Activated CD8-positive, alpha-beta memory T cell treated with anti-CD3 and anti-CD28 coated beads, Interleukin-2, amount 50 U/mL, for 48 hours (primary cell): ENCODE results near the gene ERV3-1.
"Not testable (repeated sequence)": the region's sequence is repeated elsewhere in the genome, so short reads cannot be mapped to it uniquely, and the experiment has no call there.

Source experiments
- DNase-seq: peaks from one replicate; pipeline ENCODE4 v3.0.0-alpha.2; 2020

The ERV3-1 gene

DNA sequence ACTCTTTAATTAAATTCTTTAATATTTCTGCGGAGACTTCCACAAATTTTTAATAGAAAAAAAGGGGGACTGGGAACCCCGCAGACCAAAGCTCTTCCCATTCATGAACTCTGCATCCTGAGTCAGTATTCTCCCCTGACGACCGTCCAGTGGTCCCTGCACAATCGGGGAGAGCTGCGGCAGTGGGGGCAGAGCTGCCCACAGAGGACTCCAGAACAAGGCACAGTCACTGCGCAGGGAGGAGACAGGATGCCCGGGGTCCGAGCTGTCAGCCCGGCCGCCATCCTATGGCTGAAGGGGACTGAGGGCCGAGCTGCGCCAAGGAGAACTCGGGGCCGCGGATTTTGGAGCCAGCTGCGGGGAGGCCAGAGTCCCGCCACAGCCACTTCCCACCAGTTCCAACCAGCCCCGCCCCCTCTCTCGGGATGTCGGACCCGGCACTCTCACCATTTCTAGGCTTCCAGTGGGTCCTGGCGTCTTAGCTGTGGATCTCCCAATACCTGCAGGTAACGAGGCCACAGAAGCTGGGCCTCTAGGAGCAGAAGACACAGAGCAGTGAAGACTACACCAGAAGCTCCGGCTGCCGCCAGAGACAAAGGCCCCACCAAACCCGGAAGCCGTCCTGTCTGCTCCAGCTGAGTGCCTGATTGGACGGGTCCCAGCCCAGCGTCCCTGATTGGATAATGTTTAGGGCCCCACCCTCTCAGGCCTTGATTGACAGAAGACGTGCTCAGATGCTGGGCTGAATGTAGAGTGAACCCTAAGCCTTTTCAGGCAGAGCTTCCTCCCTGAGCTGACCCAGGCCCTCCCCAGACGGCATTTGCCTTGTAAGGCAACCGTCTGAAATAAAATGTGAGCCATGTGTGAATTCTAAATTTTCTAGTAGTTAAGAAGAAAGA lies at the start of gene ERV3-1:
Gene ERV3-1 (minus strand): TSS at position 594 of the 899 bp plus-strand sequence. CDS start 13,661 bp downstream, outside the sequence.
- DNase-seq, result peak; percentile 89

DNA sequence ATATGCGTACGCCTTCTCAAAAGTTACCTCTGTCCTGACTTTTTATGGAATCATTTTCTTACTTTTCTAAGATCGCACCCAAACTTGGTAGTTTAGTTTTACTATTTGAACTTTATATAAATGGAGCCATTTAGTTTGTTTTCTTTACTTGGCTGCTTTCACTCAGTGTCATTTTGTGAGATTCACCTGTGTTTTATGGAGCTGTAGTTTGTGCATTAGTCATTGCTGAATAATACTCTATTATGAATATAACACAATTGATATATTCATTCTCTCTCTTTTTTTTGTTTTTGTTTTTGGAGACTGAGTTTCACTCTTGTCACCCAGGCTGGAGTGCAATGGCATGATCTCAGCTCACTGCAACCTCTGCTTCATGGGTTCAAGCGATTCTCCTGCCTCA lies 49.3 kb upstream of the ERV3-1 start:
- DNase-seq, result not testable (repeated sequence)

GRCh38 chr7:65054466-65054994 lies 48.0 kb upstream of the ERV3-1 start:
- DNase-seq, result not testable (repeated sequence)

DNA sequence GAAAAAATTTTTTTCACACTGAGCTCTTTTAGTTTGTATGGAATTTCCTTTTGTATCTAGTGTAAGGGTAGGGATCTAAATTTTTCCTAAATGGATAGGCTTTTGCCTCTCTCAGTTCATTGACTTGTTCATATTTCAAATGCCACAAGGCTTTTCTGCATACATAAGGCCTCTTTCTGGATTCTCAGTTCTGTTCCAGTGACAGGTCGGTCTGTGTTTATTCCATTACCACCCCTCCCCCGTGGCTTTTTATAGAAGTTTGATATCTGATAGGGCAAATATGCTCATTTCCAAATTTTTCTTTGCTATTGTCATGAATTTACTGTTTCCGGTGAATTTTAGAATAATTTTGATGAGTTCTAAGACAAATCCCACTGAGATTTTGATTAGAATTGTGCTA lies 45.2 kb upstream of the ERV3-1 start:
- DNase-seq, result not testable (repeated sequence)

DNA sequence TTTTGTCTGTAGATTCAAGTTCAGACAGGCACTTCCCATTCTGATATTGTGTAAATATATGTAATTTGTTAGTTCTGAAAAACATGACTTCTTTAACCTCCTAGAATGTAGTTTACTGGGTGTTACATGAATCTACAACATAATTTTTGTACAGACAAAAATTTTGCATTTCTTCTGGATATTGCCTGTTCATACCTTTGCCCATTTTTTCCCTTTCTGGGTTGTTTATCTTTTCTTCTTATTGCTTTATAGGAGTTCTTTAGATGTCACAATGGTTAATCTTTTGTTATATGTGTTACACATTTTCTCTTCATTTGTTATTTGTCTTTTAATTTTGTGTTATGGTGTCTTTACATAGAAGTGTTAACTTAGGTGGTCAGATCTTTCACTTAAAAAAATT lies 44.7 kb upstream of the ERV3-1 start:
- DNase-seq, result not testable (repeated sequence)

- DNase-seq, result not testable (repeated sequence)
Observed at GRCh38 chr7:65046329-65046728, 39.8 kb upstream of the ERV3-1 start.

DNA sequence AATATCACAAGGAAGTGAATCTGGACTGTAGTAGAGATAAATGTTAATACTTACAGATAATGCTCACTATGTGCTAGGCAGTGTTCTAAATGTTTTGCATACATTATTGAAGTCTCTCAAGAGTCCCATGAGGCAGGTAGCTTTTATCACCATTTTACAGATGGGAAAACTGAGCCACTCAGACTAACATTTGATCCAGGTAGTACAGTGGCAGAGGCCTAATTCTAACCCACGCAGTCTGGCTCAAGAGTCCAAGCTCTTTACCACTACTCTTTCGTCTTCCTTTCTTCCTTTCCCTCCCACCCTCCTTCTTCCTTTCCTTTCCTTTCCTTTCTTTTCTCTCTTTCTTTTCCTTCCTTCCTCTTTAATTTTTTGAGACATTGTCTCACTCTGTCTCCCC lies 39.1 kb upstream of the ERV3-1 start:
- DNase-seq, result not testable (repeated sequence)

DNA sequence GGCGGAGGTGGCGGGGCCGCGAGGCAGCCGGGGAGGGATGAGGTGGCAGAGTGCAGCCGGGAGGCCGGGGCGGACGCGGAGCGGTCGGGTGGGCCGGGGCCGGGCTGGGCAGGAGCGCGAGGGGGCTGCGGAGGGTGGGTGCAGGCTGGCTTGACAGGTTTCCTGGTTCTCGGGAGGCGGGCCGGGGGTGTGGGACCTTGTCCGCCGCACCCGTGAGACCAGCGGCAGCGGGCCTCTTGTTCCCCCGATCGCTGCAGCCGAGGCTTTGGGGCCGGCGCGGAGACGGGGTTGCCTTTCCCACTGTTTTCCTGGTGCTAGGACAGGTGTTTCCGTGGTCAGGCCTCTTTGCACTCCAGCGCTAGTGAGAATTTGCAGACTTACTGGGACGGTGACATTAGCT lies 32.3 kb upstream of the ERV3-1 start:
- peak; percentile 63 for DNase-seq

DNA sequence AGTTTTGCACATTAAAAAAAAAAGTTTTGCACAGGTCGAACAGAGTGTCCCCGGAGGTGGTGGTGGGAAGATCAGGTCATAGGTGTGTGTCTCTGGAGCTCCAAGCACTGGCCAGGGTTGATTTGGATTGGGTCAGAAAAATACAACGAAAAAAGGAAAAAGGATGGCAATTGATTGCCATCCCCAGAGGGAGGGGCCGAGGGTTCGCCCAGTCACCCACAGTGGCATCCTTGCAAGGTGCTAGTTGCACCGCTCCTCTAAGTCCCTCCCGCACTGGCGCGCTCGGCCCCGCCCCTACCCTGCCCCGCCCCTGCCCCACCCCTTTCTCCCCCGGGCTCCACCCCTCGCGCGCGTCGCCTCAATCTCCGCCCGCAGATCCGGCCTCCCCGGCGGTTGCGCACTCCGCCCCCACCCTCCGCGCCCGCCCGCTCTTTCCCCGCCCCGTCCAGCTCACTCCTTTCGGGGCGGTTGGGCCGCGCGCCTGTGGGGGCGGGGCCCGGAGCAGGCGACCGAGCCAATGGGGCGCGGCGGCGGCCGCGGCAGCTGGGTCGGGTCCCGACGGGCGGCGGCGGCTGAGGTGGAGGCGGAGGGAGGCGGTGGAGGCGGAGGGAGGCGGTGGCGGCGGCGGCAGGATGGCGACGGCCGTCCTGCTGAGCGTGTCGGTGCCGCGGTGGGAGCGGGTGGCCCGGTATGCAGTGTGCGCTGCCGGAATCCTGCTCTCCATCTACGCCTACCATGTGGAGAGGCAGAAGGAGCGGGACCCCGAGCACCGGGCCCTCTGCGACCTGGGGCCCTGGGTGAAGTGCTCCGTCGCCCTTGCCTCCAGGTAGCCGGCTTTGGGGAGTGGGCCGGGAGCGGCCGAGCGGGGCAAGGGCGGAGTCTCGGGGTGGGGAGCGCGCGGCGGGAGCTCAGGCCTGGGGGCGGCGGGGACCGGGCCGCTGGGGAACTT lies 31.5 kb upstream of the ERV3-1 start:
- peak; percentile 92 for DNase-seq

- DNase-seq, result not testable (repeated sequence)
Observed at GRCh38 chr7:65036526-65036925, 30.0 kb upstream of the ERV3-1 start.

- not testable (repeated sequence) for DNase-seq
Observed at GRCh38 chr7:65035469-65035868, 29.0 kb upstream of the ERV3-1 start.

DNA sequence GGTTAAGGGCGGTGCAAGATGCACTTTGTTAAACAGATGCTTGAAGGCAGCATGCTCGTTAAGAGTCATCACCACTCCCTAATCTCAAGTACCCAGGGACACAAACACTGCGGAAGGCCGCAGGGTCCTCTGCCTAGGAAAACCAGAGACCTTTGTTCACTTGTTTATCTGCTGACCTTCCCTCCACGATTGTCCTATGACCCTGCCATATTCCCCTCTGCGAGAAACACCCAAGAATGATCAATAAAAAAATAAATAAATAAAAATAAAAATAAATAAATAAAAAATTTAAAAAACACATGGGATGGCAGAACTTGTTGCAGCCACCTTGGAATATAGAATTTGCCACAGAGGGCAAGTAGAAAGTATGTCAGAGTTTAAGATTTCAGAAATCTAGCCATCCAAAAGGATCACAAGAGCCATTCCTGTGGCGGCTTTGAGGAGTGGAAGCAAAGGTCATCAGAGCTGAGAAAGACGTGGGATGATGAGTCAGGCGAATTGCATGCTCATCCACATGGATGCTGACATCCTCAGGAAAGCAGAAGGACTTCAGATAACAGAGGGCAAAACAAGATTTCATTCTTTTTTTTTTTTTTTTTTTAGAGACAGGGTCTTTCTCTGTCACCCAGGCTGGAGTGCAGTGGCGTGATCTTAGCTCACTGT lies 27.8 kb upstream of the ERV3-1 start:
- not testable (repeated sequence) for DNase-seq

DNA sequence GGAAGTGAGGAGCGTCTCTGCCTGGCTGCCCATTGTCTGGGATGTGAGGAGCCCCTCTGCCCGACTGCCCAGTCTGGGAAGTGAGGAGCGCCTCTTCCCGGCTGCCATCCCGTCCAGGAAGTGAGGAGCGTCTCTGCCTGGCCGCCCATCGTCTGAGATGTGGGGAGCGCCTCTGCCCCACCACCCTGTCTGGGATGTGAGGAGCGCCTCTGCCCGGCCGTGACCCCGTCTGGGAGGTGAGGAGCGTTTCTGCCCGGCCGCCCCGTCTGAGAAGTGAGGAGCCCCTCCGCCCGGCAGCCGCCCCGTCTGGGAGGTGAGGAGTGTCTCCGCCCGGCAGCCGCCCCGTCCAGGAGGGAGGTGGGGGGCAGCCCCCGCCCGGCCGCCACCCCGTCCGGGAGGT lies 26.9 kb upstream of the ERV3-1 start:
- DNase-seq, result not testable (repeated sequence)

- DNase-seq, result not testable (repeated sequence)
Observed at GRCh38 chr7:65025023-65025422, 18.5 kb upstream of the ERV3-1 start.

- DNase-seq, result not testable (repeated sequence)
Observed at GRCh38 chr7:65020978-65021377, 14.5 kb upstream of the ERV3-1 start.

DNA sequence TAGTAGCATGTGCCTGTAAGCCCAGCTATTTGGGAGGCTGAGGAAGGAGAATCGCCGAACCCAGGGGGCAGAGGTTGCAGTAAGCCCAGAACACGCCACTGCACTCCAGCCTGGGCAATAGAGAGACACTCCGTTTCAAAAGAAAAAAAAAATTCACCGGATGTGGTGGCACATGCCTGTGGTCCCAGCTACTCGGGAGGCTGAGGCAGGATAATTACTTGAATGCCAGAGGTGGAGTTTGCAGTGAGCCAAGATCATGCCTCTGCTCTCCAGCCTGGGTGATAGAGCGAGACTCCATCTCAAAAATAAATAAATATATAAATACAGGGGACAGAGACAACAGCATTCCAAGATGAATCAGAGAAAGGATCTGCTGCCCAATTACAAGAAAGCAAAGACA lies 3.4 kb upstream of the ERV3-1 start:
- not testable (repeated sequence) for DNase-seq

- DNase-seq, result not testable (repeated sequence)
Observed at GRCh38 chr7:65009394-65009793, 2.9 kb upstream of the ERV3-1 start.

GRCh38 chr7:65007036-65007435 lies 549 bp upstream of the ERV3-1 start:
- not testable (repeated sequence) for DNase-seq

DNA sequence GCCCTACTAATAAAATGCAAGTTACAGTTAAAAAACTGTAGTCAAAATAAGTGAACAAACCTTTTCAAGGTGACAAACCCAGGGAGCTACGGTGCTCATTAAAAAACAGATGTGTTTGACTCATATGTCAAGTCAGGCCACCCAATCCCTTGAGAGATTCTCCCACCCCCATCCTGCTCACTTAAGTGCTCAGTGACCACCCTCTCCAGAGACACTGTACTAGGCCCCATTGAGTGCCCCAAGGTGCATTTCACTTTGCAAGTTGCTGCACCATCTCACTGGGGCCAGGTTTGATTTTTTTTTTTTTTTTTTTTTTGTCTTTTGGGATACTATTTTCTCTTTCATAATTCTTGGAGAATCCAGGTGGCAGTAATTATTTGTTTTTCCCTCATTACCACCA lies 1.9 kb downstream of the ERV3-1 start:
- DNase-seq, result no peak

DNA sequence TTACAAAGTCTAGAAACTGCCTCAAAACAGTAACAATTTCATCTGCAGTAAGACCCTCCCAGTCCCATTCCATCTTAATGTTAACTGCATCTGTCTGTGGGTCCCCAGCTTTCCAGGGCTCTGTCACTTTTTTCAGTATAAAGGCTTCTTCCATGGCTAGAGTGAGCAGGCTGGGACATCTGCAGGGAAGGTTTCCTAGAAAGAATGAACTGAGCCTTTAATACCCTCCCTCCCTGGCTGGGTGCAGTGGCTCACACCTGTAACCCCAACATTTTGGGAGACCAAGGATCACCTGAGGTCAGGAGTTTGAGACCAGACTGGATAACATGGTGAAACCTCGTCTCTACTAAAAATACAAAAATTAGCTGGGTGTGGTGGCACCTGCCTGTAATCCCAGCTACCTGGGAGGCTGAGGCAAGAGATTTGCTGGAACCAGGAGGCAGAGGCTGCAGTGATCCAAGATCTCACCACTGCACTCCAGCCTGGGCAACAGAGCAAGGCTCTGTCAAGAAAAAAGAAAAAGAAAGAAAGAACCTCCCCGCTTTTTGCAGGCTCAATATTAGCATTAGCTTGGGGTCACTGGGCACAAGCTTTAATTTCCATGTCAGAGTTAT lies 3.4 kb downstream of the ERV3-1 start:
- DNase-seq, result no peak

DNA sequence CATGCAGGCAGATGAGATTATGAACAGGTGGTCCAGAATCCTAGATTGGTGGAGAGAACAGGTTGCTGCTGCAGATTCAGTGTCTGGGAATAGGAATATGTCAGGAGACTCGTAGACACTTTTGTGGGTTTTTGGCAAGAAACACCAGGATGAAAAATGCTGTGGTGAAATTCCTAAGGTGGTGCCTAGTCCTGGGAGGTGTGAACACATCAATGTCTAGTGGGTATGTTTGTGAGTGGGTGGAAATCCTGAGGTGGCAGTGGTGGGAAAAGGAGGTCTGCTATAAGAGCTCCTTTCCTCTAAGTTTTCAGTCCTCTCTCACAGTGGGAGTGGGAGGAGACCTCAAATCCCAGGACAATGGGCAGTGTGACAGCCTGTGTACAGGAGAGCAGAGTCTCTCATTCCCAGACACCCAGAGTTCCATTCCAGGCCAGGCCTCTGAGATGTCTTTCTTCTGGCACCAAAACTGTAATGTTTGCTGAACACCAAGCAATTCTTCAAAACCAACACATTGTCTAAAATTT lies 5.1 kb downstream of the ERV3-1 start:
- no peak for DNase-seq
